HG03439 (cell line): Measurements from ENCODE around the gene KCTD13.
"Not testable (repeated sequence)": the region's sequence is repeated elsewhere in the genome, so short reads cannot be mapped to it uniquely, and the experiment has no call there.

Source experiments
- ATAC-seq: cut with Tn5 transposase; IDR thresholded peaks from one replicate; pipeline ENCODE4 v1.9.1; 2021; ENCODE audit warnings: mild to moderate bottlenecking, moderate library complexity; ENCODE audit not compliant: unreplicated experiment

Gene KCTD13

GRCh38 chr16:29908719-29909220 is 17.3 kb downstream of the KCTD13 start:
- no peak for ATAC-seq

- ATAC-seq, result no peak
Observed at GRCh38 chr16:29907973-29908372, 18.1 kb downstream of the KCTD13 start.

GRCh38 chr16:29906520-29907244 is 19.3 kb downstream of the KCTD13 start:
- ATAC-seq, result no peak

- ATAC-seq, result no peak
Observed at GRCh38 chr16:29905668-29906067, 20.4 kb downstream of the KCTD13 start.

GRCh38 chr16:29904947-29905346 is 21.1 kb downstream of the KCTD13 start:
- no peak for ATAC-seq

GRCh38 chr16:29903590-29903989 is 22.4 kb downstream of the KCTD13 start:
- no peak for ATAC-seq

GRCh38 chr16:29901607-29901945 is 24.4 kb downstream of the KCTD13 start:
- ATAC-seq, result no peak

- ATAC-seq, result no peak
Observed at GRCh38 chr16:29900888-29901606, 25.0 kb downstream of the KCTD13 start.

- peak; percentile 73 for ATAC-seq
Observed at GRCh38 chr16:29900102-29900887, 25.7 kb downstream of the KCTD13 start, which contains the start of gene ASPHD1. TSS of gene ASPHD1 (plus strand) at chr16:29900488. CDS start at chr16:29900972, 484 bp downstream.

- ATAC-seq, result no peak
Observed at GRCh38 chr16:29899516-29900101, 26.4 kb downstream of the KCTD13 start, which contains the start of gene SEZ6L2. TSS of gene SEZ6L2 (minus strand) at chr16:29899550. CDS start at chr16:29899019, 531 bp downstream.

- ATAC-seq, result no peak
Observed at GRCh38 chr16:29898804-29899515, 27.1 kb downstream of the KCTD13 start.

- ATAC-seq, result no peak
Observed at GRCh38 chr16:29898135-29898803, 27.8 kb downstream of the KCTD13 start.

- no peak for ATAC-seq
Observed at GRCh38 chr16:29897333-29897732, 28.7 kb downstream of the KCTD13 start.

- ATAC-seq, result no peak
Observed at GRCh38 chr16:29896841-29897240, 29.2 kb downstream of the KCTD13 start.

GRCh38 chr16:29894352-29894751 is 31.7 kb downstream of the KCTD13 start:
- no peak for ATAC-seq

GRCh38 chr16:29893553-29893952 is 32.5 kb downstream of the KCTD13 start:
- no peak for ATAC-seq

GRCh38 chr16:29892458-29892813 is 33.6 kb downstream of the KCTD13 start:
- ATAC-seq, result no peak

- no peak for ATAC-seq
Observed at GRCh38 chr16:29891525-29892457, 34.2 kb downstream of the KCTD13 start.

- not testable (repeated sequence) for ATAC-seq
Observed at GRCh38 chr16:29889372-29889771, 36.7 kb downstream of the KCTD13 start.
